ENCODE results near the gene AOX1. TPM values are rescaled to one million over a fixed set of nuclear protein-coding genes. Genes with fewer than 3 reads are reported as not detected.
"Not testable (repeated sequence)": the region's sequence is repeated elsewhere in the genome, so short reads cannot be mapped to it uniquely, and the experiment has no call there.

AOX1 gene
- total RNA-seq, 1 donor = not detected

DNA sequence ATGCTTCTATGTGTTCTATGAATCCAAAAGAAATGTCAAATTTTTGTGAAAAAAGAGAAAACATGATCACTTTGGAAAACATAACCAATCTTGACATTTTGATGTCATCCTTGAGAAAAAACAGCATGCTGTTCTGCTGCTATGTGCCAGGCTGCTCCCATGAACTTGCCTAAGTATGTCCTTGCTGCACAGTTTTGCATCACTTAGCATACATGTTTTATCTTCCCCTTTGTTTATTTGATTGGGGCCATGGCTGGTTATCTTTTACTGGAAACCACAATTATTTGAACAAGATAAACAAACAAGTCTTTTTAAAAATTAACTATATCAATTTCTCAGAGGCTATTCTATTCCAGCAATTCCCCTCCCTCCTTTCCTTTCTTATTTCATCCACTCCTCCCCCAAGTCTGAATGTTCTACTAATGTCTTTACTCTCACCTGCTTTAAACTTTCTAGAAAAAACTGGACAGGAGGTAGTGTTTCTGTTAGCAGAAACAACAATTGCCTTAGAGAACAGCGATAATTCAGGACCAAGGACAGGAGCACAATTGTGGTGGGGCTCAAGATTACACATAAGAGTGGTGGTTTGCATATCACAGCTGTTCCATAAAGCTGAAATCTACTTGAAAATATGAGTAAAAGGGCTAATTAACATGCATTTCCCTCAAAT lies 6.7 kb downstream of the AOX1 start:
- no peaks in the 10 kb centered on the region for H3K27me3 ChIP-seq (ENCODE audit: insufficient read depth, low read length)
- no peak overlapping the region for H3K4me3 ChIP-seq (ENCODE audit: low read length)
- H3K9me3 ChIP-seq (ENCODE audit: low read depth, low read length) = no peaks in the 10 kb centered on the region
- no peaks in the 10 kb centered on the region for H3K4me1 ChIP-seq (ENCODE audit: insufficient read depth, low read length)

DNA sequence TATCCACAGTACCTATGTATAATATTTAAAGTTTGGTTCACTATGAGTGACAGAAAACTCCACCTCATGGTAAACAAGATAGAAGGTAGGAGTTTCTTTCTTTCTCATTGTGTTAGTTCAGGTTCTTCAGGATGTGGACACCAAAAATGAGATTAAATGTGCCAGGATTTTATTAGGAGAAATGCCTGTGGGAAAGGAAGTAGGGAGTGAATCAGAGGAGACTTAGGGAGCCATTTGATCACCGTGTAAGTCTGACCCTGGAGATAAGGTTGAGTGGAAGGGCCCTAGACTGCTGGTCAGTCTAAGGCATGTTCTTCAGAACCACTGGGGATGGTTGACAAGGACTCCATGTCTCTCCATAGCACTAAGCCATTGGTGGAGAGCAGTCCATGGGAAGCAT lies 8.1 kb downstream of the AOX1 start:
- H3K27me3 ChIP-seq (ENCODE audit: insufficient read depth, low read length) = no peaks in the 10 kb centered on the region
- no peak overlapping the region for H3K4me3 ChIP-seq (ENCODE audit: low read length)
- H3K9me3 ChIP-seq (ENCODE audit: low read depth, low read length) = no peaks in the 10 kb centered on the region
- H3K4me1 ChIP-seq (ENCODE audit: insufficient read depth, low read length) = no peaks in the 10 kb centered on the region

DNA sequence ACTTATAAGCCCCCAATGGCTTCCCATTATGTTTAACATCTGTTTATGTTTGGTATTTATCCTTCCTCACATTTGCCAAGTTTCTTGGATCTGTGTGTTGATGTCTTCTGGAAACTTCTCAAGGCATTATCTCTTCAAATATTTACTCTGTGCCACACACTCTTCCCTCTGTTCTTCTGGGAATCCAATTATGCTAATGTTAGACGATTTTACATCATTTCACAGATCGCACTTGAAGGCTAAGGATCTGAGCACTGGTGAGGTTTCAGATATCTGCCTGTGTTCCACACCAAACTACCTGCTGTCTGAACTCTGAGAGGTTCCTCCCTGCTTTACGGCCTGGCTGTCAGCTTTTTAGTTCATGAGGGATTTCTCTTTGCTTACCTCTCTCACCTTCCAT lies 10.1 kb downstream of the AOX1 start:
- no peaks in the 10 kb centered on the region for H3K4me1 ChIP-seq (ENCODE audit: insufficient read depth, low read length)
- no peaks in the 10 kb centered on the region for H3K9me3 ChIP-seq (ENCODE audit: low read depth, low read length)
- H3K27me3 ChIP-seq (ENCODE audit: insufficient read depth, low read length) = no peaks in the 10 kb centered on the region
- no peak overlapping the region for H3K4me3 ChIP-seq (ENCODE audit: low read length)

DNA sequence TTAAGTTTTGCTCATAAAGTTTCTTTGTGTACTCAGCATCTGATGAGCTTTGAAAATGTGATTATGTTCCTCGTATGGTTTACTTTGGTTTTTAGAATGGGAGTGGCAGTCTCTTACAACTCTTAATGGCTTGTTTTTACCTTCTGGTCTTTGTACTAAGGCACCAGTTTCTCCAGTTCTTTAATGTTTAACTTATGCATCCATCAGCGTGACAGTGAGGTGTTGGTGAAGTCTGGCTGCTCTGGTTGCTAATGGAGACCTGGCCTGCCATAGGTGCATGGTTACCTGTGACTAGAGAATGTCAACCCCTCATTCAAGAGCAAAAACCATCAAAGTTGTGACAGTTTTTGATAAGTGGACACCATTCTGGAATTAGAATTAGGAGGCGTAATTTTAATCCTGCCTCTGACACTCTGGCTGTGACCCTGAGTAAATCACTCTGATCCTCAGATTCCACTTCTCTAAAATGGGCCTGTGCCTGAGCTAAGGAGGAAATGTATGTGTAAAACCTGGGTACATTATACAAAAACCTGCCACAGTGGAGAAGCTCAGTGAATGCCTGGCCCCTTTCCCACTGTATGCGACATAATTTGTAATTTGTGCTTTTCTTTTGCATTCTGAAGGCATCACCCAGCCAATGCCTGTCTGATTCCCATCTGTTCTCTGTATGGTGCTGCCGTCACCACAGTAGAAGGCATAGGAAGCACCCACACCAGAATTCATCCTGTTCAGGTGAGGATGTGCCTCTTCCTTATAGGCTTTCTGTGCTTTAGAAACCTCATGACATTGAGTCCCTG lies 11.2 kb downstream of the AOX1 start:
- H3K9me3 ChIP-seq (ENCODE audit: low read depth, low read length) = no peaks in the 10 kb centered on the region
- no peaks in the 10 kb centered on the region for H3K27me3 ChIP-seq (ENCODE audit: insufficient read depth, low read length)
- no peak overlapping the region for H3K4me3 ChIP-seq (ENCODE audit: low read length)

DNA sequence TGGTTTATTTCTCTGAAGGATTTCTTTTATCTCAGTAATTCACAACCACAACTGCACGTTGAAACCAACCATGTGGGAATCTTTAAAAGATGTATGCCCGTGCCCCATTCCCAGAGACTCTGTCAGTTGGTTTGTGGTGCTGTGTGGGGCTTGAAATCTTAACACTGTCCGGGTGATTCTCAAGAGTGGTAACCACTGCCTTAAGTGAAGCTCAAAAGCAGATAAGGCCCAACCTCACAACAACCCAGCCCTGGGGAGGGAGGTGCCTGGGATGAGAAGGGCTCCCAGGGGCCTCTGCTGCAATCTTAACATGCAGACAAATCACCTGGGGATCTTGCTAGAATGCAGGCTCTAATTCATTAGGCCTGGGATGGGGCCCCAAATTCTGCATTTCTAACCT lies 13.4 kb downstream of the AOX1 start:
- Histone ChIP-seq H3K4me1 (ENCODE audit: insufficient read depth, low read length) (no peaks in the 10 kb centered on the region), H3K27me3 (ENCODE audit: insufficient read depth, low read length) (no peaks in the 10 kb centered on the region)

More for the DNA sequence above, 11.2 kb downstream of the AOX1 start:
- H3K4me1 ChIP-seq (ENCODE audit: insufficient read depth, low read length) = no peaks in the 10 kb centered on the region

DNA sequence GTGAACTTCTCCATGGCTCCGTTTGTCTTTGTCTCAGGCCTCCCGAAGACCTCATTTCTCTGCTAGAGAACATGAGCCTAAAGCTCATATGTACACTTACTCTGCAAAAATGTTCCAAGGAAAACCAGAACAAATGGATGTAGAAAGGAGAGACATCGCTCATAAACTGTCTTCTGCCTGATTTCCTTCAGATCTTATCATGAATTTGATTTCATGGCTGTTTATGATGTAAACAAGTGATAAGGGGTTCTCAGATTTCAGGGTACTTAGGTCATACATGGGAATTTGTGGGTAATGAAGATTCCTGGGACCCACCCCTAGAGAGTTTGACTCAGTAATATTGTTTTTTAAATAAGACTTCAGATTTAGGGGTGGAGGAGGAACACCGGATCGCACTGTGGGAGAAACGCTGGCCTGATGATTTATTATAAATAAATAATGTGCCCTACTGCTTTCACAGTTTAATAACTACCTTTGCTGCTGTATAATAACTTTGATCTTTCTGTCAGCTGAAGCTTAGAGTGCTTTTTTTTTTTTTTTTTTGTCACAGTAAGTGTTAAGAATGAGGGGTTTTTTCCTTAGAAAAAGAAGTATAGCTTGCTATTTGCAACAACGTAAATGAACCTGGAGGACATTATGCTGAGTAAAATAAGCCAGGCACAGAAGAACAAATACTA lies 14.9 kb downstream of the AOX1 start:
- Histone ChIP-seq H3K9me3 (ENCODE audit: low read depth, low read length) (no peaks in the 10 kb centered on the region), H3K27me3 (ENCODE audit: insufficient read depth, low read length) (no peaks in the 10 kb centered on the region), H3K4me3 (ENCODE audit: low read length) (no peak overlapping the region), H3K4me1 (ENCODE audit: insufficient read depth, low read length) (peaks cover 5% of the 10 kb centered on the region)

More for the DNA sequence above, 13.4 kb downstream of the AOX1 start:
- no peak overlapping the region for H3K4me3 ChIP-seq (ENCODE audit: low read length)
- no peaks in the 10 kb centered on the region for H3K9me3 ChIP-seq (ENCODE audit: low read depth, low read length)

DNA sequence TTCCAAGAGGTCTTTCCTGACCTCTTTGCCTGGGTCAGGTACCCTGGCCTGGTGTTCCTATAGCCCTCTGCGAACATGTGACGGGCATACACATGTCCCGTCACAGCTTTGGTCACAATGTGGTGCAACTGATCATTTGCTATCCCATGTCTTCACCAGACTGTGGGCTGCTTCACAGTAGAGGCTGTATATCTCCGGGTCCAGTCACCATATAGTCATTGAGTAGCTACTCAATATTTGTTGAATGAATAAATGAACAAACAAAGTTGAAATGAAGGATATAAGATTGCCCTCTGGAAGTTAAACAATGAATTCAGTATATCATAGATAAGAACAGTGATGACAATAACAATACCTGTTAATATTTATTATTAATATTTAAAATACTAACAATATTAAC lies 16.8 kb downstream of the AOX1 start:
- Histone ChIP-seq H3K4me3 (ENCODE audit: low read length) (no peak overlapping the region), H3K4me1 (ENCODE audit: insufficient read depth, low read length) (peaks cover 5% of the 10 kb centered on the region), H3K27me3 (ENCODE audit: insufficient read depth, low read length) (no peaks in the 10 kb centered on the region), H3K9me3 (ENCODE audit: low read depth, low read length) (no peaks in the 10 kb centered on the region)

DNA sequence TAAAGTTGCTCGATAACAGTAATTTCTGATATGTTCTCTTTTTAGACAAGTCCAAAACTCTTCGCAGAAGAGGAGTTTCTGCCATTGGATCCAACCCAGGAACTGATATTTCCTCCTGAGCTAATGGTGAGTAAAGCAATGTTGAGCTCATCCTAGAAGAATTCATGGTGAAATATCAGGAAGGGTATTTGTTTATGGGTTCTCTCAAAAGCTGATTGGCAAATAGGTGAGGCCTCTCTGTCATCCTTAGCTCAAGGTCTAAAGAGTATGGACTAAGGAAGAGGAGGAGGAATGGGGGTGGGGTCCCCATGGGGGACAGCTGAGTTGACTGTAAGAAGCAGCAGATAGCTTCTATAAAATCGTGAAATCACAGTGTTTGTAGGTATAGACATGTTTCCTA lies 18.2 kb downstream of the AOX1 start:
- Histone ChIP-seq H3K4me1 (ENCODE audit: insufficient read depth, low read length) (peaks cover 5% of the 10 kb centered on the region), H3K27me3 (ENCODE audit: insufficient read depth, low read length) (no peaks in the 10 kb centered on the region), H3K4me3 (ENCODE audit: low read length) (no peak overlapping the region), H3K9me3 (ENCODE audit: low read depth, low read length) (no peaks in the 10 kb centered on the region)

DNA sequence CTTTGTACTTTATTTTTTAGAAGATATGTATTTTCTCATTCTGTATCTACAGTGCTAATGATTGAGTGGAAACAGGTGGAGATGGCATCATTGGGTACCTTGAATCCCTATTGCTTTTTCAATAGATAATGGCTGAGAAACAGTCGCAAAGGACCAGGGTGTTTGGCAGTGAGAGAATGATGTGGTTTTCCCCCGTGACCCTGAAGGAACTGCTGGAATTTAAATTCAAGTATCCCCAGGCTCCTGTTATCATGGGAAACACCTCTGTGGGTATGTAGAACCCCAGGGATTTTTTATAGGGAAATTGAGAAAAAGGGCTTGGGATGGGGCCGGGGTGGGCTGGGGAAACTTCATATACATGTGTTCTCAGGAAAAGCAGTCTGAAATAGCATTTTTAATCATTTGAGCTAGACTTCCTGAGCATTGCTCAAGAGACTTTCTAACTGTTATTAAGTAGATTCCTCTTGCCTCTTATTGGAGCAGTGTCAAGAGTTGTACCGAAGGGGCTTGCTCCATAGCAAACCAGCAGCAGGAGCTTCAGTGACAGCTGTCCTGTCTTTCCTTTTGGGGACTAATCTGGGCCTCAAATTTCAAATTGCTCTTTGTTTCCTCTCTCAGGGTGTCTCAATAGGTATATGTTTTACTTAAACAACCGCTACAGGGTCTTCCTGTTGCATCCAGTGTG lies 18.9 kb downstream of the AOX1 start:
- no peaks in the 10 kb centered on the region for H3K9me3 ChIP-seq (ENCODE audit: low read depth, low read length)
- peaks cover 5% of the 10 kb centered on the region for H3K4me1 ChIP-seq (ENCODE audit: insufficient read depth, low read length)
- no peaks in the 10 kb centered on the region for H3K27me3 ChIP-seq (ENCODE audit: insufficient read depth, low read length)
- H3K4me3 ChIP-seq (ENCODE audit: low read length) = no peak overlapping the region

DNA sequence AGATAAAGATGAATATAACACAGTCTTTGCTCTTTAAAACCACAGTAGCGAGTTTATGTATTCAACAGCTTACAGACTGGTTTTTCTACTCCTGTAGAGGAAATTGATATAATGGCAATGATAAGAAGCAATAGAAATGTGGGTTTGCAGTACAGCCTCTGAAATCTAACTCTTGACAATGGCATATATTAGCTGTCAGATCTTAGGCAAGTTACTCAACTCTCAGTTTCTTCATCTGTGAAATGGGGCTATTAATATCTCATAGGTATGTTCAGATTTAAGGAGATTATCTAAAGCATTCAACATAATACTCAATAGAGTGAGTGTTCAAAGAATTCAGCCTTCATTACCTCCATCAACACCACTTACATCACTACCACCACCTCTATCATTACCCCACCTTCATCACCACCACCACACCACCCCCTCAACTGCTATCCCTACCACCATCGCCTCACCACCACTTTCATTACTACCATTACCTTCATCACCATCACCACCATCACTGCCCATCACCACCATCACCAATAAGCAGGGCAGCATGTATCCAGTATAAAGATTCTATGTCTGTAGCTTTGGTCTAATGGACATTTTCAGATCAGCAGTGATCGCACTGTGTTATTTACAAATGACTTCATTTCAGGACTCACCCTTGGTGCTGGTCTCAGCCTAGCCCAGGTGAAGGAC lies 22.7 kb downstream of the AOX1 start:
- H3K4me1 ChIP-seq (ENCODE audit: insufficient read depth, low read length) = peaks cover 5% of the 10 kb centered on the region
- H3K9me3 ChIP-seq (ENCODE audit: low read depth, low read length) = no peaks in the 10 kb centered on the region
- no peaks in the 10 kb centered on the region for H3K27me3 ChIP-seq (ENCODE audit: insufficient read depth, low read length)
- no peak overlapping the region for H3K4me3 ChIP-seq (ENCODE audit: low read length)

DNA sequence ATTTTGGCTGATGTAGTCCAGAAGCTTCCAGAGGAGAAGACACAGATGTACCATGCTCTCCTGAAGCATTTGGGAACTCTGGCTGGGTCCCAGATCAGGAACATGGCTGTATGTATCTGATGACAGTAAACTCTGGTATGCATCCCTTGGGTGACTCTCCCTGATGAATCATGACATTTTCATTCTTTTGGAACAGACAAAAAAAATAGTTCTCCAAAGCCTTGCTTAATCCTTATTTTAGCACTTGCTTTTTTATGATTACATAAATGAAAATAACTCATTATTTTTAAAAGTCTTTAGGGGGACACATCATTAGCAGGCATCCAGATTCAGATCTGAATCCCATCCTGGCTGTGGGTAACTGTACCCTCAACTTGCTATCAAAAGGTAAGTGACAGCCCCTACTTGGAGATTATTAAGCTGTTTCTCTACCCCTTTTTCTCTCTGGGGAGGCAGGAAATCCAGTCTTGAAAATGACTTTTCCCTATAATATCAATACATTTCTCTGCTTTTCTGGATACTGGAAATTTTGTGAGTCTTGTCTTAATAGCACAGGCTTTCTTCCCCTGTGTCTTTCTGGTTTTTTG lies 23.3 kb downstream of the AOX1 start:
- no peak overlapping the region for H3K4me3 ChIP-seq (ENCODE audit: low read length)

DNA sequence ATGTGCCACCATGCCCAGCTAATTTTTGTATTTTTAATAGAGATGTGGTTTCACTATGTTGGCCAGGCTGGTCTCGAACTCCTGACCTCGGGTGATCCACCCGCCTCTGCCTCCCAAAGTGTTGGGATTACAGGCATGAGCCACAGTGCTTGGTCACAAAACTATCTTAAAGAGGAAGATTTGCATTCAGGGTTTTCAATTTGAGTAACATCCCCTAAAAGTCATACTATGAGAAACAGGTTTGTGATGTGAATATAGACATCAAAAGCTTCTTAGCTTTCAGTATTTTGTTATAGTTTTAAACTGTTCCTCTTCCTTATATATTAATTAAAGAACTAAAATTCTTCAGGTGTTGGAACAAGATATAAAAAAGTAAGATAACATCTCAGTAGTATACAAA lies 24.4 kb downstream of the AOX1 start:
- H3K4me3 ChIP-seq (ENCODE audit: low read length); H3K4me1 ChIP-seq (ENCODE audit: insufficient read depth, low read length); H3K9me3 ChIP-seq (ENCODE audit: low read depth, low read length); H3K27me3 ChIP-seq (ENCODE audit: insufficient read depth, low read length): not testable (repeated sequence)

More for the DNA sequence above, 23.3 kb downstream of the AOX1 start:
- Histone ChIP-seq H3K4me1 (ENCODE audit: insufficient read depth, low read length) (peaks cover 5% of the 10 kb centered on the region), H3K27me3 (ENCODE audit: insufficient read depth, low read length) (no peaks in the 10 kb centered on the region), H3K9me3 (ENCODE audit: low read depth, low read length) (no peaks in the 10 kb centered on the region)

DNA sequence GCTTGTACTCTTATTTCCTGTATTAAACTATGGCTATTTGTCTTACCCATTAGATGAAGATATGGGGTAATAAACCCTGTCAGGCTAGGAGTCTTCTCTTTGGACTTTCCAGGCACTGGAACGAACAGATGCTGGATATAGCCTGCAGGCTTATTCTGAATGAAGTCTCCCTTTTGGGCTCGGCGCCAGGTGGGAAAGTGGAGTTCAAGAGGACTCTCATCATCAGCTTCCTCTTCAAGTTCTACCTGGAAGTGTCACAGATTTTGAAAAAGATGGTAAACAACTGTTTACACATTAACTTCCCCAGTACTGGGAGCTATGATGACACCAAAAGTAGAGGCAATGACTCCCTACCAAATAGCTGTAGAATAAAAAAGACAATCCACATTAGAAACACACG lies 27.9 kb downstream of the AOX1 start:
- Histone ChIP-seq H3K27me3 (ENCODE audit: insufficient read depth, low read length) (no peaks in the 10 kb centered on the region), H3K4me1 (ENCODE audit: insufficient read depth, low read length) (peaks cover 11% of the 10 kb centered on the region), H3K9me3 (ENCODE audit: low read depth, low read length) (no peaks in the 10 kb centered on the region), H3K4me3 (ENCODE audit: low read length) (no peak overlapping the region)

DNA sequence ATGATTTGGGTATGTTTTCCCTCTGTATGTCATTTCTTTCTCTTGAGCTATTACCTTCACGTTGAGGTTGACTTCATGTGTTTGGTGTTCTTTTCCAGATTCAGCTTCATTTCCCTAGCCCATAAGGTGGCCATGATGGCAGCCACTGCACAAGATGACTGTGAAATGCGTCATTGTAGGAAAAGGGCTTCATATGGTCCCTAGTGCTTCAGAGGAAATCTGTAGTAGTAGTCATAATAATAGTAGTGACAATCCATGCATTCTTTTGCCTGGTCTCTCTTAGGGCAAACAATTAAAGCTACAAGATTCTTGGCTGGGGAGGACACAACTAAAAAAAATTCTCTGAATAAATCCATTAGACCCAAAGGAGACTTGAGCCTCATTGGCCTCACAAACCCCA lies 28.4 kb downstream of the AOX1 start:
- Histone ChIP-seq H3K9me3 (ENCODE audit: low read depth, low read length) (no peaks in the 10 kb centered on the region), H3K4me1 (ENCODE audit: insufficient read depth, low read length) (peaks cover 11% of the 10 kb centered on the region), H3K4me3 (ENCODE audit: low read length) (no peak overlapping the region), H3K27me3 (ENCODE audit: insufficient read depth, low read length) (no peaks in the 10 kb centered on the region)
